IMR-90 (cell line): Measurements from ENCODE around the gene PLCB4. TPM values are rescaled to one million over a fixed set of nuclear protein-coding genes. Genes with fewer than 3 reads are reported as not detected.

Experiments used
- ATAC-seq: fragments of 200-7000 bp; cut with Tn5 transposase; 2 replicates; pipeline ENCODE4 v1.9.1; 2020; ENCODE audit warnings: low read depth, mild to moderate bottlenecking, moderate library complexity
- BruUV-seq: library from RNA; stranded (reverse); fragments of 400-500 nt; replicated peaks from 2 replicates; lab custom pipeline; 2021; lab: Mats Ljungman, UMichigan
- CTCF ChIA-PET: fragments of 300-600 bp; formaldehyde crosslinking; extraction: SDS; loops from one replicate; lab custom pipeline; 2021; ENCODE audit warnings: antibody characterized with exemption; lab: Yijun Ruan, JAX
- POLR2A ChIA-PET: fragments of 300-600 bp; sonication (Branson Sonifier 250); formaldehyde crosslinking; loops from one replicate; lab custom pipeline; 2022; ENCODE audit warnings: antibody characterized with exemption; ENCODE audit not compliant: unreplicated experiment; lab: Charles Lee
- DNase-seq: peaks from one replicate; pipeline ENCODE4 v3.0.0; 2013
- H2AFZ ChIP-seq: replicated peaks from 2 replicates; pipeline ENCODE3; 2013; ENCODE audit warnings: low read length, mild to moderate bottlenecking; ENCODE audit not compliant: poor library complexity
- H2AK5ac ChIP-seq: 2 replicates; pipeline ENCODE4 v1.6.1; 2013; ENCODE audit warnings: low read depth, low read length, inconsistent platforms
- H2AK9ac ChIP-seq: replicated peaks from 2 replicates; pipeline ENCODE3; 2013; ENCODE audit warnings: mild to moderate bottlenecking, low read depth, low read length, moderate library complexity; ENCODE audit not compliant: poor library complexity
- H2BK120ac ChIP-seq: 2 replicates; pipeline ENCODE4 v1.6.1; 2013; ENCODE audit warnings: low read depth, low read length, inconsistent platforms
- H2BK15ac ChIP-seq: 3 replicates; pipeline ENCODE4 v1.6.1; 2013; ENCODE audit warnings: low read depth, low read length, inconsistent platforms
- H2BK20ac ChIP-seq: 2 replicates; pipeline ENCODE4 v1.6.1; 2013; ENCODE audit warnings: low read depth, mild to moderate bottlenecking, inconsistent platforms, low read length, moderate library complexity
- H2BK5ac ChIP-seq: 2 replicates; pipeline ENCODE4 v1.6.1; 2013; ENCODE audit warnings: mild to moderate bottlenecking, low read depth, low read length, inconsistent platforms; ENCODE audit not compliant: poor library complexity, severe bottlenecking
- H3K14ac ChIP-seq: replicated peaks from 2 replicates; pipeline ENCODE4 v1.6.1; 2013; ENCODE audit warnings: low read depth, low read length, inconsistent platforms
- H3K18ac ChIP-seq: 2 replicates; pipeline ENCODE4 v1.6.1; 2013; ENCODE audit warnings: low read depth, low read length, control low read depth
- H3K23ac ChIP-seq: 2 replicates; pipeline ENCODE4 v1.6.1; 2013; ENCODE audit warnings: low read depth, low read length, inconsistent platforms
- H3K27ac ChIP-seq: 2 replicates; pipeline ENCODE4 v1.5.1; 2013; ENCODE audit warnings: mild to moderate bottlenecking, control low read depth, low read length; ENCODE audit not compliant: insufficient read depth
- H3K27me3 ChIP-seq: 2 replicates; pipeline ENCODE4 v1.6.1; 2013; ENCODE audit warnings: low read length; ENCODE audit not compliant: control insufficient read depth, insufficient read depth
- H3K36me3 ChIP-seq: 2 replicates; pipeline ENCODE4 v1.6.1; 2013; ENCODE audit warnings: low read length, mixed read lengths; ENCODE audit not compliant: control insufficient read depth, insufficient read depth
- H3K4ac ChIP-seq: 2 replicates; pipeline ENCODE4 v1.6.1; 2013; ENCODE audit warnings: low read depth, low read length, inconsistent platforms
- H3K4me1 ChIP-seq: 2 replicates; pipeline ENCODE4 v1.6.1; 2013; ENCODE audit warnings: low read length, mixed read lengths; ENCODE audit not compliant: control insufficient read depth, insufficient read depth
- H3K4me2 ChIP-seq: 2 replicates; pipeline ENCODE4 v1.6.1; 2013; ENCODE audit warnings: low read depth, mild to moderate bottlenecking, control low read depth, low read length, moderate library complexity
- H3K4me3 ChIP-seq: 2 replicates; pipeline ENCODE4 v1.5.1; 2013; ENCODE audit warnings: low read depth, mild to moderate bottlenecking, control low read depth, low read length, moderate library complexity; ENCODE audit not compliant: insufficient read depth
- H3K56ac ChIP-seq: 2 replicates; pipeline ENCODE4 v1.6.1; 2013; ENCODE audit warnings: low read length, inconsistent platforms; ENCODE audit not compliant: insufficient read depth; ENCODE audit errors: extremely low read depth
- H3K79me1 ChIP-seq, 2 experiments: 2 replicates each; pipeline ENCODE4 v1.6.1; 2013; ENCODE audit warnings: low read length in 2 of 2, inconsistent platforms in 1 of 2, low read depth in 1 of 2
- H3K9ac ChIP-seq: 2 replicates; pipeline ENCODE4 v1.6.1; 2013; ENCODE audit warnings: low read depth, low read length, control low read depth
- H3K9me1 ChIP-seq: 2 replicates; pipeline ENCODE4 v1.6.1; 2013; ENCODE audit warnings: low read length, inconsistent platforms; ENCODE audit not compliant: insufficient read depth
- H3K9me3 ChIP-seq: 2 replicates; pipeline ENCODE4 v1.6.1; 2013; ENCODE audit warnings: low read length; ENCODE audit not compliant: control insufficient read depth, insufficient read depth
- H4K20me1 ChIP-seq: 2 replicates; pipeline ENCODE4 v1.6.1; 2013; ENCODE audit warnings: low read length, inconsistent platforms; ENCODE audit not compliant: insufficient read depth
- H4K5ac ChIP-seq: 2 replicates; pipeline ENCODE4 v1.6.1; 2013; ENCODE audit warnings: mild to moderate bottlenecking, low read depth, low read length, control low read depth
- H4K8ac ChIP-seq, 2 experiments: 2 replicates each; pipeline ENCODE4 v1.6.1; 2013; ENCODE audit warnings: low read depth in 2 of 2, low read length in 2 of 2, control low read depth in 1 of 2, inconsistent platforms in 1 of 2
- H4K91ac ChIP-seq: 2 replicates; pipeline ENCODE4 v1.6.1; 2013; ENCODE audit warnings: low read depth, low read length, inconsistent platforms; ENCODE audit not compliant: insufficient read depth
- CEBPB ChIP-seq: IDR thresholded peaks from 2 replicates; pipeline ENCODE4 v1.6.1; 2012; ENCODE audit warnings: low read depth, low read length, improper control_type of control experiment
- CTCF ChIP-seq: conservative IDR thresholded peaks from 2 replicates; pipeline ENCODE4 v1.5.1; 2012; ENCODE audit warnings: mild to moderate bottlenecking, low read depth, low read length, improper control_type of control experiment
- ELK1 ChIP-seq: fragments of 150-350 bp; IDR thresholded peaks from 2 replicates; pipeline ENCODE4 v1.6.1; 2016; ENCODE audit warnings: low read depth, mild to moderate bottlenecking, low read length, moderate library complexity, borderline replicate concordance
- FOS ChIP-seq: fragments of 150-350 bp; IDR thresholded peaks from 2 replicates; pipeline ENCODE4 v1.6.1; 2016; ENCODE audit warnings: low read depth, low read length
- MAZ ChIP-seq: IDR thresholded peaks from 2 replicates; pipeline ENCODE4 v1.6.1; 2012; ENCODE audit warnings: low read depth, mild to moderate bottlenecking, low read length, improper control_type of control experiment, moderate library complexity, borderline replicate concordance
- MXI1 ChIP-seq: IDR thresholded peaks from 2 replicates; pipeline ENCODE4 v1.6.1; 2012; ENCODE audit warnings: low read depth, mild to moderate bottlenecking, low read length, moderate library complexity, borderline replicate concordance
- RAD21 ChIP-seq: IDR thresholded peaks from 2 replicates; pipeline ENCODE4 v1.6.1; 2012; ENCODE audit warnings: low read length, improper control_type of control experiment
- RCOR1 ChIP-seq: IDR thresholded peaks from 2 replicates; pipeline ENCODE4 v1.6.1; 2012; ENCODE audit warnings: mild to moderate bottlenecking, low read length, improper control_type of control experiment; ENCODE audit not compliant: insufficient replicate concordance
- RFX5 ChIP-seq: IDR thresholded peaks from 2 replicates; pipeline ENCODE4 v1.8.0; 2012; ENCODE audit warnings: low read depth, mild to moderate bottlenecking, low read length, moderate library complexity
- USF2 ChIP-seq: fragments of 150-350 bp; IDR thresholded peaks from 2 replicates; pipeline ENCODE4 v1.6.1; 2017; ENCODE audit warnings: mild to moderate bottlenecking, antibody characterized with exemption, low read length, low read depth
- WGBS, 2 experiments: methylation state at CpG; one replicate each; pipeline versions ENCODE4 v1.1.5 to v1.1.7; 2013; ENCODE audit warnings: missing lambda C conversion rate in 2 of 2; ENCODE audit not compliant: insufficient read length in 1 of 2; ENCODE audit errors: extremely low coverage in 2 of 2; 5-methylcytosine and 5-hydroxymethylcytosine counted together
- dilution Hi-C: fragments of 300-500 bp; cut with HindIII; formaldehyde crosslinking; loops from one replicate; pipeline ENCODE4 v1.14.3; 2018; ENCODE audit warnings: low sequenced_read_pairs; ENCODE audit not compliant: unreplicated experiment
- in situ Hi-C: fragments of 300-500 bp; cut with MboI; formaldehyde crosslinking; loops from 3 replicates; pipeline ENCODE4 v1.14.3; 2019; ENCODE audit warnings: low sequenced_read_pairs, inconsistent platforms, mixed read lengths
- intact Hi-C: fragments of 100-400 bp; cut with micrococcal nuclease; formaldehyde crosslinking; loops from 2 replicates; pipeline ENCODE4 v1.10.0; 2022
- polyA plus RNA-seq, 3 experiments: library from polyadenylated mRNA; depleted of rRNA; stranded (reverse); fragments of >200 nt; gene quantifications; 2 replicates each; pipeline ENCODE4 v1.2.3, GENCODE V29; 2012; ENCODE audit warnings: low replicate concordance in 1 of 3
- total RNA-seq: library from RNA; depleted of rRNA; stranded (reverse); fragments of >200 nt; gene quantifications from 2 replicates; pipeline ENCODE4 v1.2.3, GENCODE V29; 2012

PLCB4 gene
- total and polyA plus RNA-seq, 2 of the 4 experiments (the other 2 are of a cell fraction), result 12.5 to 24.0 TPM

GRCh38 chr20:9172851-9173250 lies 104.0 kb downstream of the PLCB4 start:
- intact Hi-C loops (no loop called here), dilution Hi-C loops (no loop called here), in situ Hi-C loops (no loop called here)
- ChIA-PET POLR2A (no interaction called here), CTCF (no interaction called here)
- WGBS, 2 experiments, result 86% methylated on average over 1 of the region's 2 CpGs; no CpG with 5 or more reads in 1 of the 2 experiments
- no peak overlapping the region for H3K23ac ChIP-seq
- peaks cover 9% of the 10 kb centered on the region; the same call in 1 of the 2 replicates for H4K20me1 ChIP-seq
- H2BK20ac ChIP-seq, result no peak overlapping the region
- no peak overlapping the region for H4K8ac ChIP-seq
- no peak overlapping the region for H4K5ac ChIP-seq
- H3K36me3 ChIP-seq, result no peaks in the 10 kb centered on the region
- DNase-seq, result no peak
- no peak overlapping the region for H3K27ac ChIP-seq
- H2BK15ac ChIP-seq, result no peak overlapping the region
- no peak overlapping the region for H3K18ac ChIP-seq
- H2BK120ac ChIP-seq, result no peak overlapping the region
- H2AK9ac ChIP-seq, result no peak overlapping the region
- no peak overlapping the region for H3K56ac ChIP-seq
- H3K9ac ChIP-seq, result no peak overlapping the region
- H2AFZ ChIP-seq, result no peak overlapping the region
- H3K4me3 ChIP-seq, result no peak overlapping the region
- no peak overlapping the region for H3K4ac ChIP-seq
- no peak for ATAC-seq
- H4K91ac ChIP-seq, result no peak overlapping the region
- H2BK5ac ChIP-seq, result no peak overlapping the region
- no peaks in the 10 kb centered on the region for H3K27me3 ChIP-seq
- no TSS peak for BruUV-seq
- H2AK5ac ChIP-seq, result no peak overlapping the region
- H3K4me2 ChIP-seq, result no peak overlapping the region
- H3K14ac ChIP-seq, result 0 out of 2 replicates have a peak overlapping the region, but pooled peaks have one; percentile 28
- no peaks in the 10 kb centered on the region for H3K9me3 ChIP-seq
- peaks cover 33 to 66% of the 10 kb centered on the region in 2 experiments for H3K79me1 ChIP-seq
- H3K9me1 ChIP-seq, result peaks cover 3% of the 10 kb centered on the region; the same call in 1 of the 2 replicates
- H3K4me1 ChIP-seq, result no peaks in the 10 kb centered on the region; the same call in 1 of the 2 replicates
- TF ChIP-seq USF2, result no peak
- no peak for TF ChIP-seq MXI1
- TF ChIP-seq RCOR1, result no peak
- TF ChIP-seq CTCF, result no peak; the same call in 1 of the 2 replicates
- no peak for TF ChIP-seq CEBPB
- no peak for TF ChIP-seq ELK1
- TF ChIP-seq RFX5, result no peak
- no peak for TF ChIP-seq FOS
- no peak for TF ChIP-seq RAD21
- no peak for TF ChIP-seq MAZ
